SK-N-SH treated with all-trans-retinoic acid at 6 μM for 48 hours (cell line): ENCODE data around the gene VPS26A.

ENCODE experiments used
- ATAC-seq: fragments of 200-7000 bp; cut with Tn5 transposase; 3 replicates; pipeline ENCODE4 v1.9.1; 2020; ENCODE audit warnings: mild to moderate bottlenecking, moderate library complexity
- ARNTL ChIP-seq: fragments of 450-650 bp; formaldehyde crosslinking; IDR thresholded peaks from 2 replicates; pipeline ENCODE4 v1.5.0; 2020; ENCODE audit warnings: low read depth, mild to moderate bottlenecking, moderate library complexity, borderline replicate concordance
- BACH2 ChIP-seq: fragments of 250-450 bp; sonication (Bioruptor Pico); IDR thresholded peaks from 2 replicates; pipeline ENCODE4 v1.9.0; 2021; ENCODE audit warnings: mild to moderate bottlenecking, borderline replicate concordance
- CSDC2 ChIP-seq: fragments of 250-450 bp; sonication (Bioruptor Pico); IDR thresholded peaks from 2 replicates; pipeline ENCODE4 v1.5.0; 2020; ENCODE audit warnings: mild to moderate bottlenecking, moderate library complexity
- CSRNP3 ChIP-seq: fragments of 250-450 bp; sonication (Bioruptor Pico); IDR thresholded peaks from 2 replicates; pipeline ENCODE4 v1.5.1; 2021; ENCODE audit warnings: mild to moderate bottlenecking, moderate library complexity
- ESRRG ChIP-seq: fragments of 250-450 bp; sonication (Bioruptor Pico); IDR thresholded peaks from 2 replicates; pipeline ENCODE4 v1.6.1; 2021; ENCODE audit warnings: mild to moderate bottlenecking
- GLIS3 ChIP-seq: fragments of 250-450 bp; sonication (Bioruptor Pico); IDR thresholded peaks from 2 replicates; pipeline ENCODE4 v1.5.0; 2020; ENCODE audit warnings: mild to moderate bottlenecking, moderate library complexity
- ISL1 ChIP-seq: fragments of 250-450 bp; sonication (Bioruptor Pico); IDR thresholded peaks from 2 replicates; pipeline ENCODE4 v2.1.2; 2022; ENCODE audit warnings: mild to moderate bottlenecking, moderate library complexity
- OSR1 ChIP-seq: fragments of 250-450 bp; sonication (Bioruptor Pico); IDR thresholded peaks from 2 replicates; pipeline ENCODE4 v1.8.0; 2022; ENCODE audit warnings: moderate library complexity, mild to moderate bottlenecking, inconsistent platforms
- POU6F1 ChIP-seq: fragments of 250-450 bp; sonication (Bioruptor Pico); IDR thresholded peaks from 2 replicates; pipeline ENCODE4 v1.8.0; 2021; ENCODE audit warnings: low read depth, mild to moderate bottlenecking, moderate library complexity, borderline replicate concordance
- PPARA ChIP-seq: fragments of 250-450 bp; sonication (Bioruptor Pico); IDR thresholded peaks from 2 replicates; pipeline ENCODE4 v1.5.0; 2020; ENCODE audit warnings: mild to moderate bottlenecking, borderline replicate concordance
- RARB ChIP-seq: fragments of 250-450 bp; sonication (Bioruptor Pico); IDR thresholded peaks from 2 replicates; pipeline ENCODE4 v1.8.0; 2021; ENCODE audit warnings: mild to moderate bottlenecking, moderate library complexity
- SNAI2 ChIP-seq: fragments of 250-450 bp; sonication (Bioruptor Pico); IDR thresholded peaks from 2 replicates; pipeline ENCODE4 v1.5.0; 2020; ENCODE audit warnings: mild to moderate bottlenecking, moderate library complexity
- TCF4 ChIP-seq: fragments of 250-450 bp; sonication (Bioruptor Pico); IDR thresholded peaks from 2 replicates; pipeline ENCODE4 v1.8.0; 2021; ENCODE audit warnings: mild to moderate bottlenecking, moderate library complexity, borderline replicate concordance
- TOX ChIP-seq: fragments of 250-450 bp; sonication (Bioruptor Pico); IDR thresholded peaks from 2 replicates; pipeline ENCODE4 v1.8.0; 2021; ENCODE audit warnings: mild to moderate bottlenecking, moderate library complexity, borderline replicate concordance
- TSHZ2 ChIP-seq: fragments of 250-450 bp; sonication (Bioruptor Pico); IDR thresholded peaks from 2 replicates; pipeline ENCODE4 v1.5.0; 2020; ENCODE audit warnings: mild to moderate bottlenecking, moderate library complexity
- ZC3H10 ChIP-seq: fragments of 250-450 bp; sonication (Bioruptor Pico); IDR thresholded peaks from 2 replicates; pipeline ENCODE4 v1.5.1; 2021; ENCODE audit warnings: mild to moderate bottlenecking, moderate library complexity
- ZFP3 ChIP-seq: fragments of 250-450 bp; sonication (Bioruptor Pico); IDR thresholded peaks from 2 replicates; pipeline ENCODE4 v1.5.0; 2020; ENCODE audit warnings: mild to moderate bottlenecking, moderate library complexity
- ZFP30 ChIP-seq: fragments of 450-650 bp; formaldehyde crosslinking; IDR thresholded peaks from 2 replicates; pipeline ENCODE4 v1.5.0; 2022; ENCODE audit warnings: mild to moderate bottlenecking, moderate library complexity
- ZNF565 ChIP-seq: fragments of 450-650 bp; formaldehyde crosslinking; conservative IDR thresholded peaks from 2 replicates; pipeline ENCODE4 v1.5.0; 2020; ENCODE audit warnings: low read depth, mild to moderate bottlenecking, moderate library complexity
- ZNF70 ChIP-seq: fragments of 450-650 bp; formaldehyde crosslinking; IDR thresholded peaks from 2 replicates; pipeline ENCODE4 v1.5.0; 2020; ENCODE audit warnings: mild to moderate bottlenecking, moderate library complexity
- ZNF8 ChIP-seq: fragments of 450-650 bp; formaldehyde crosslinking; IDR thresholded peaks from 2 replicates; pipeline ENCODE4 v1.5.0; 2020; ENCODE audit warnings: mild to moderate bottlenecking, moderate library complexity
- TF ChIP-seq, protein P1 (sequence below): fragments of 250-450 bp; sonication (Bioruptor Pico); IDR thresholded peaks from 2 replicates; pipeline ENCODE4 v1.5.1; 2020; ENCODE audit warnings: low read depth, mild to moderate bottlenecking, moderate library complexity
- TF ChIP-seq, protein P2 (sequence below): fragments of 250-450 bp; sonication (Bioruptor Pico); IDR thresholded peaks from 2 replicates; pipeline ENCODE4 v1.8.0; 2020; ENCODE audit warnings: mild to moderate bottlenecking, moderate library complexity, borderline replicate concordance

The VPS26A gene

DNA sequence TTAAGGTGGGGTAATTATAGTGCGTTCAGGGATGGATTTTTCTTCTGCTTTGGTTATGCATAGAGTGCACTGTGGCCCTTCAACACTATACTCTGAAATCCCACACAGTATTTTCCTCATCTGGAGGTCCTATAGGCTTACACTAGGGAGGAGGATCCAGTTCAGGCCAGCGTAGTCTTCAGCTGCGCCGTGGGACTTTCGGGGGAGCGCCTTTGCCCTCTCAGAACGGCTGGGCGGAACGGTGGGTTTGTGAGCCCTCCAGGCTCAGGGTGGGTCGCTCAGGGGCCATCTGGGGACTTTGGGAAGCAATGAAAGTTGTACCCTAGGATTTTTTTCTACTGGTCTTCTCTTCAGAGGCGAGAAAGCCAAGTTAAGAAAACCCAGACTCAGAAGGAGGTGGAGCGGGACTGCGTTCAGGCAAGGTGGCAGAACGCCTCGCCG, 652 bp upstream of the VPS26A start:
- ATAC-seq = peak; percentile 87

GRCh38 chr10:69124563-69125268, 738 bp downstream of the VPS26A start:
- peak; percentile 24 for ATAC-seq
- TF ChIP-seq PPARA = no peak
- TF ChIP-seq ZNF70 (CRISPR knock-in tag) = no peak
- no peak for TF ChIP-seq SNAI2 (CRISPR knock-in tag)
- no peak for TF ChIP-seq TSHZ2 (CRISPR knock-in tag)
- TF ChIP-seq ISL1 (CRISPR knock-in tag) = no peak
- TF ChIP-seq RARB (CRISPR knock-in tag) = no peak
- TF ChIP-seq ESRRG = no peak
- no peak for TF ChIP-seq ARNTL (CRISPR knock-in tag)
- TF ChIP-seq TOX (CRISPR knock-in tag) = no peak

More for the DNA sequence above, 652 bp upstream of the VPS26A start:
- TF ChIP-seq OSR1 (CRISPR knock-in tag) = no peak
- TF ChIP-seq SNAI2 (CRISPR knock-in tag) = no peak
- TF ChIP-seq POU6F1 (CRISPR knock-in tag) = no peak
- TF ChIP-seq CSDC2 (CRISPR knock-in tag) = no peak
- no peak for TF ChIP-seq BACH2 (CRISPR knock-in tag)
- no peak for TF ChIP-seq ARNTL (CRISPR knock-in tag)
- no peak for TF ChIP-seq PPARA
- no peak for TF ChIP-seq CSRNP3
- TF ChIP-seq ZFP3 (CRISPR knock-in tag) = no peak
- TF ChIP-seq TCF4 (CRISPR knock-in tag) = no peak
- no peak for TF ChIP-seq ZNF8 (CRISPR knock-in tag)
- TF ChIP-seq ESRRG = no peak
- TF ChIP-seq, protein P1, sequence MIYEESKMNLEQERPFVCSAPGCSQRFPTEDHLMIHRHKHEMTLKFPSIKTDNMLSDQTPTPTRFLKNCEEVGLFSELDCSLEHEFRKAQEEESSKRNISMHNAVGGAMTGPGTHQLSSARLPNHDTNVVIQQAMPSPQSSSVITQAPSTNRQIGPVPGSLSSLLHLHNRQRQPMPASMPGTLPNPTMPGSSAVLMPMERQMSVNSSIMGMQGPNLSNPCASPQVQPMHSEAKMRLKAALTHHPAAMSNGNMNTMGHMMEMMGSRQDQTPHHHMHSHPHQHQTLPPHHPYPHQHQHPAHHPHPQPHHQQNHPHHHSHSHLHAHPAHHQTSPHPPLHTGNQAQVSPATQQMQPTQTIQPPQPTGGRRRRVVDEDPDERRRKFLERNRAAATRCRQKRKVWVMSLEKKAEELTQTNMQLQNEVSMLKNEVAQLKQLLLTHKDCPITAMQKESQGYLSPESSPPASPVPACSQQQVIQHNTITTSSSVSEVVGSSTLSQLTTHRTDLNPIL (CRISPR knock-in tag) = no peak
- TF ChIP-seq, protein P2, sequence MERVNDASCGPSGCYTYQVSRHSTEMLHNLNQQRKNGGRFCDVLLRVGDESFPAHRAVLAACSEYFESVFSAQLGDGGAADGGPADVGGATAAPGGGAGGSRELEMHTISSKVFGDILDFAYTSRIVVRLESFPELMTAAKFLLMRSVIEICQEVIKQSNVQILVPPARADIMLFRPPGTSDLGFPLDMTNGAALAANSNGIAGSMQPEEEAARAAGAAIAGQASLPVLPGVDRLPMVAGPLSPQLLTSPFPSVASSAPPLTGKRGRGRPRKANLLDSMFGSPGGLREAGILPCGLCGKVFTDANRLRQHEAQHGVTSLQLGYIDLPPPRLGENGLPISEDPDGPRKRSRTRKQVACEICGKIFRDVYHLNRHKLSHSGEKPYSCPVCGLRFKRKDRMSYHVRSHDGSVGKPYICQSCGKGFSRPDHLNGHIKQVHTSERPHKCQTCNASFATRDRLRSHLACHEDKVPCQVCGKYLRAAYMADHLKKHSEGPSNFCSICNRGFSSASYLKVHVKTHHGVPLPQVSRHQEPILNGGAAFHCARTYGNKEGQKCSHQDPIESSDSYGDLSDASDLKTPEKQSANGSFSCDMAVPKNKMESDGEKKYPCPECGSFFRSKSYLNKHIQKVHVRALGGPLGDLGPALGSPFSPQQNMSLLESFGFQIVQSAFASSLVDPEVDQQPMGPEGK (CRISPR knock-in tag) = no peak
- no peak for TF ChIP-seq ZC3H10 (CRISPR knock-in tag)
- no peak for TF ChIP-seq ZNF565 (CRISPR knock-in tag)
- no peak for TF ChIP-seq ISL1 (CRISPR knock-in tag)
- no peak for TF ChIP-seq GLIS3
- TF ChIP-seq TSHZ2 (CRISPR knock-in tag) = no peak
- TF ChIP-seq ZFP30 (CRISPR knock-in tag) = no peak
